A673 (cell line): ENCODE results near the gene FAM177B. TPM values are rescaled to one million over a fixed set of nuclear protein-coding genes. Genes with fewer than 3 reads are reported as not detected.

Source experiments
- BruUV-seq: library from RNA; stranded (reverse); fragments of 400-500 nt; replicated peaks from 2 replicates; lab custom pipeline; 2021; lab: Mats Ljungman, UMichigan
- CTCF ChIA-PET: fragments of 300-600 bp; sonication (Branson Sonifier 250); formaldehyde crosslinking; loops from one replicate; lab custom pipeline; 2022; ENCODE audit warnings: antibody characterized with exemption; lab: Charles Lee
- POLR2A ChIA-PET: fragments of 300-600 bp; sonication (Branson Sonifier 250); formaldehyde crosslinking; loops from one replicate; lab custom pipeline; 2022; ENCODE audit warnings: antibody characterized with exemption; ENCODE audit not compliant: low non-redundant PET; lab: Charles Lee
- DNase-seq: peaks from one replicate; pipeline ENCODE4 v3.0.0-alpha.2; 2015; ENCODE audit warnings: low spot score
- H3K27ac ChIP-seq: fragments of 200-600 bp; sonication (generic); 2 replicates; pipeline ENCODE4 v1.5.1; 2016; ENCODE audit warnings: mixed run types, low read depth, mild to moderate bottlenecking, mixed read lengths, antibody characterized with exemption, low read length; ENCODE audit not compliant: poor library complexity, severe bottlenecking
- H3K27me3 ChIP-seq: fragments of 200-600 bp; sonication (generic); replicated peaks from 2 replicates; pipeline ENCODE4 v1.6.1; 2017; ENCODE audit warnings: mixed run types, low read depth, mild to moderate bottlenecking, mixed read lengths, antibody characterized with exemption, low read length; ENCODE audit not compliant: insufficient read depth, poor library complexity
- H3K36me3 ChIP-seq: fragments of 200-600 bp; sonication (generic); 2 replicates; pipeline ENCODE4 v1.6.1; 2016; ENCODE audit warnings: mixed run types, mild to moderate bottlenecking, mixed read lengths, antibody characterized with exemption, low read length; ENCODE audit not compliant: insufficient read depth, poor library complexity, severe bottlenecking
- H3K4me1 ChIP-seq: fragments of 200-600 bp; sonication (generic); 2 replicates; pipeline ENCODE4 v1.6.1; 2017; ENCODE audit warnings: mixed run types, mild to moderate bottlenecking, mixed read lengths, antibody characterized with exemption, low read length; ENCODE audit not compliant: insufficient read depth, poor library complexity, severe bottlenecking
- H3K4me3 ChIP-seq: fragments of 200-600 bp; sonication (generic); 2 replicates; pipeline ENCODE4 v1.5.1; 2016; ENCODE audit warnings: low read depth, mixed run types, mild to moderate bottlenecking, mixed read lengths, low read length; ENCODE audit not compliant: poor library complexity, severe bottlenecking
- H3K9me3 ChIP-seq: fragments of 200-600 bp; sonication (generic); 2 replicates; pipeline ENCODE4 v1.6.1; 2016; ENCODE audit warnings: mixed run types, low read depth, mild to moderate bottlenecking, mixed read lengths, antibody characterized with exemption, low read length; ENCODE audit not compliant: poor library complexity, severe bottlenecking
- EZH2 ChIP-seq: fragments of 200-600 bp; sonication (generic); IDR thresholded peaks from 2 replicates; pipeline ENCODE4 v1.6.1; 2017; ENCODE audit warnings: borderline replicate concordance, low read depth, mild to moderate bottlenecking, mixed read lengths, antibody characterized with exemption, low read length; ENCODE audit not compliant: poor library complexity, severe bottlenecking
- intact Hi-C: fragments of 100-400 bp; cut with micrococcal nuclease; formaldehyde crosslinking; loops from one replicate; pipeline ENCODE4 v1.10.0; 2022; ENCODE audit not compliant: unreplicated experiment
- total RNA-seq: library from RNA; stranded (reverse); gene quantifications from 2 replicates; pipeline ENCODE4 v1.2.3, GENCODE V29; 2021
- TF ChIP-seq, protein P1 (sequence below): fragments of 300-800, 200-600 bp; sonication (generic); conservative IDR thresholded peaks from 2 replicates; pipeline ENCODE4 v1.5.1; 2017; ENCODE audit warnings: low read depth, mild to moderate bottlenecking, antibody characterized with exemption, low read length, moderate library complexity, mixed read lengths

The FAM177B gene
- total RNA-seq, 1 experiment from 2014 or later = not detected

DNA sequence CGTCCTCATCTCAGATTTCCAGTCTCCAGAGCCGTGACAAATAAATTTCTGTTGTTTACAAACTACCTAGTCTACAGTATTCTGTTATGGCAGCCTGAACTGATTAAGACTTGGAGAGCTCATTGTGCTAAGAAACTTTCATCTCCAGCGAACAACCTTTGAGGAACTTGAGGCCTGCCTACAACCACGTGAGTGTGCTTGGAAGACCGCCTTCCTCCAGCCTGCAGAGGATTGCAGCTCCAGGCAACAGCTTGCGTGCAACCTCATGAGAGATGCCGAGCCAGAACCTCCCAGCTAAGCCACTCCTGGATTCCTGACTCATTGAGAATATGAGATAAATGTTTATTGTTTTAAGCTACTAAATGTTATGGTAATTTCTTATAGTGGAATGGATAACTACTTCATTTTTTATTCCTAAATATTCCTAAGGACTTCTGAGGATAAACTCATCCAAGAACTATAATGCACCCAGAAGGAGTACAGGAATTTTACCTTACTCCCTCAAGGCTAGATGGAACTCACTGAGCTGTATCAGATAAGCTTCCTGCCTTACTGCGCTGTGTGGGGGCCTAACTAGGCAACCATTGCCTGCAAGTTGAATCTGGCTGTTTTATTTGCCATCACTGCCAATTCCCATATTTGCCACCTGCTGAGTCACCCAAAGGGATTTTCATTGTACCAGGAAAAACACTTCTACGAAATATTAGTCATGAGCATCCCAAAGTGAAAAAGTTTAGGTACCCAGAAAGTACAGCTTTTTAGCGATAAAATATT lies 17.6 kb downstream of the FAM177B start:
- Histone ChIP-seq H3K27ac (no peak overlapping the region), H3K9me3 (no peaks in the 10 kb centered on the region), H3K4me3 (no peak overlapping the region), H3K27me3 (peaks cover 5% of the 10 kb centered on the region), H3K4me1 (no peaks in the 10 kb centered on the region), H3K36me3 (no peaks in the 10 kb centered on the region)
- no peak for DNase-seq
- TF ChIP-seq, protein P1, sequence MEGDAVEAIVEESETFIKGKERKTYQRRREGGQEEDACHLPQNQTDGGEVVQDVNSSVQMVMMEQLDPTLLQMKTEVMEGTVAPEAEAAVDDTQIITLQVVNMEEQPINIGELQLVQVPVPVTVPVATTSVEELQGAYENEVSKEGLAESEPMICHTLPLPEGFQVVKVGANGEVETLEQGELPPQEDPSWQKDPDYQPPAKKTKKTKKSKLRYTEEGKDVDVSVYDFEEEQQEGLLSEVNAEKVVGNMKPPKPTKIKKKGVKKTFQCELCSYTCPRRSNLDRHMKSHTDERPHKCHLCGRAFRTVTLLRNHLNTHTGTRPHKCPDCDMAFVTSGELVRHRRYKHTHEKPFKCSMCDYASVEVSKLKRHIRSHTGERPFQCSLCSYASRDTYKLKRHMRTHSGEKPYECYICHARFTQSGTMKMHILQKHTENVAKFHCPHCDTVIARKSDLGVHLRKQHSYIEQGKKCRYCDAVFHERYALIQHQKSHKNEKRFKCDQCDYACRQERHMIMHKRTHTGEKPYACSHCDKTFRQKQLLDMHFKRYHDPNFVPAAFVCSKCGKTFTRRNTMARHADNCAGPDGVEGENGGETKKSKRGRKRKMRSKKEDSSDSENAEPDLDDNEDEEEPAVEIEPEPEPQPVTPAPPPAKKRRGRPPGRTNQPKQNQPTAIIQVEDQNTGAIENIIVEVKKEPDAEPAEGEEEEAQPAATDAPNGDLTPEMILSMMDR = no peak
- no peak for TF ChIP-seq EZH2
- BruUV-seq = no TSS peak
- intact Hi-C loops = no loop called here
- POLR2A ChIA-PET = no interaction called here
- CTCF ChIA-PET = no interaction called here

DNA sequence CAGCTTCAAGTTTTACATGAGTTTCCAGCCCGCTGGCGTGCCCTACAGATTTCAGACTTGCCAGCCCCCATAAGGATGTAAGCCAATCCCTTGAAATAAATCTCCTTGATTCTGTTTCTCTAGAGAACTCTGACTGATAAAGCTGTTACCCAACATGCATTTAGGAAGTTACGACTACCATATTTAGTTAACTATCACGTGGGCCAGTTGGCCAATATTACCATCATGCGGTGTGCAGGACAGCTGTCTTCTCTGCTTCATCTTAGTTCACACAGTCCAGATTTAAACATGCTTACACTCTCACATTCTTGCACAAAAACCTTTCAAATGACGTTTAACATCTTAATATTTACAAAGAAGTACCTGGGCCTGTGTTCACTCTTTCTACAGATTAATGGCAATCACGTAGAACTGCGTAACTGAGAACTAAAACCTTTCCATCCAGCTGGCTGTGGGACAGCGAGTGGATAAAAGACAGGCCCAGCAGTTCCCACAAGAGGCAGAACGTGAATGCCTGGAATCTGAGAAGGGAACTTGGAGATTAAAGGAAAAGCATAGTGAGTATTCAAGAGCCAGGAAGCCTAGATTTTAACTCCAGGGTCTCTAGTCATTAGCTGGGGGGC lies 20.8 kb downstream of the FAM177B start:
- no peaks in the 10 kb centered on the region for H3K9me3 ChIP-seq
- peaks cover 5% of the 10 kb centered on the region for H3K27me3 ChIP-seq
- H3K4me3 ChIP-seq = no peak overlapping the region
- POLR2A ChIA-PET = no interaction called here
- no peaks in the 10 kb centered on the region for H3K36me3 ChIP-seq
- H3K4me1 ChIP-seq = no peaks in the 10 kb centered on the region
- CTCF ChIA-PET = no interaction called here
- no peak for DNase-seq
- no TSS peak for BruUV-seq
- H3K27ac ChIP-seq = no peak overlapping the region
- TF ChIP-seq, protein P1 = no peak
- no peak for TF ChIP-seq EZH2
- intact Hi-C loops = no loop called here

DNA sequence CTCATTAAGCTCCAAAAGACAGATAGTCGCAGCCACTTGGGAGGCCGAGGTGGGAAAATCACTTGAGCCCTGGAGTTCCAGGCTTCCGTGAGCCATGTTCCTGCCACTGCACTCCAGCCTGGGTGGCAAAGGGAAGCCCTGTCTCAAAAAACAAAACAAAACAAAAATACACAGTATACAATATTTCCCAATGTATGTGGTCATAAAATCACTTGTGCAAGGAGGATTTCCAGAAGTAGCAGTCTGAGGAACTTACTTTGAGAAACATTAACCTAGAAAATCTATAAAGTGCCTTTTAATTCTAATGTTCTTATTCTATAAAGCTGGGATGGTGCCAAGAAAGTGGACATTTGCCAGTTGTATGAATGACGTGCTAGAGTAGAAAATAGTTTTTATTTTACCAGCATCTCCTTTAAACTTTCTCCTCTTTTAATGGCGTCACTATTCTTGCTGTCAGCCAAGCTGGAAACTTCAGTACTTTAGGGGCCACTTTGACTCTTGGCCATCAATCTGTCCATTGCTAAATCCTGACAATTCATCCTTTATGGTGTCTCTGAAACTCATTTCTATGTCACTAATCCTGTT lies 22.5 kb downstream of the FAM177B start:
- Histone ChIP-seq H3K9me3 (no peaks in the 10 kb centered on the region), H3K27ac (no peak overlapping the region), H3K27me3 (peaks cover 5% of the 10 kb centered on the region), H3K36me3 (no peaks in the 10 kb centered on the region), H3K4me1 (no peaks in the 10 kb centered on the region), H3K4me3 (no peak overlapping the region)
- POLR2A ChIA-PET = no interaction called here
- CTCF ChIA-PET = no interaction called here
- intact Hi-C loops = no loop called here
- DNase-seq = no peak
- no peak for TF ChIP-seq EZH2
- TF ChIP-seq, protein P1 = no peak
- BruUV-seq = no TSS peak
